Endodermal cell (in vitro differentiated cells): ENCODE results near the gene ABCA13. TPM values are rescaled to one million over a fixed set of nuclear protein-coding genes. Genes with fewer than 3 reads are reported as not detected.

Experiments
- DNase-seq: peaks from one replicate; pipeline ENCODE4 v3.0.0-alpha.2; 2017
- H3K27ac ChIP-seq: 2 replicates; pipeline ENCODE4 v1.5.1; 2013; ENCODE audit warnings: mild to moderate bottlenecking, low read depth, low read length, moderate library complexity
- H3K27me3 ChIP-seq: 2 replicates; pipeline ENCODE4 v1.6.1; 2013; ENCODE audit warnings: mild to moderate bottlenecking, low read length, moderate library complexity; ENCODE audit not compliant: insufficient read depth, control insufficient read depth, poor library complexity, severe bottlenecking
- H3K36me3 ChIP-seq: 2 replicates; pipeline ENCODE4 v1.7.0; 2013; ENCODE audit warnings: mild to moderate bottlenecking, low read length, moderate library complexity; ENCODE audit not compliant: control insufficient read depth, insufficient read depth
- H3K4me1 ChIP-seq: one replicate; pipeline ENCODE4 v1.7.0; 2013; ENCODE audit warnings: low read length; ENCODE audit not compliant: control insufficient read depth, insufficient read depth
- H3K4me3 ChIP-seq: 2 replicates; pipeline ENCODE4 v1.5.1; 2013; ENCODE audit warnings: mild to moderate bottlenecking, low read length, moderate library complexity
- H3K9ac ChIP-seq: 2 replicates; pipeline ENCODE4 v1.6.1; 2013; ENCODE audit warnings: mild to moderate bottlenecking, low read length, moderate library complexity; ENCODE audit not compliant: poor library complexity, severe bottlenecking; ENCODE audit errors: extremely low read depth
- H3K9me3 ChIP-seq: 2 replicates; pipeline ENCODE4 v1.6.1; 2013; ENCODE audit warnings: mild to moderate bottlenecking, low read length, moderate library complexity; ENCODE audit not compliant: control insufficient read depth
- H3K27ac Mint-ChIP-seq: 2 replicates; pipeline ENCODE4 v1.8.0; 2020; ENCODE audit warnings: mixed read lengths
- H3K27me3 Mint-ChIP-seq: 2 replicates; pipeline ENCODE4 v1.8.0; 2021; ENCODE audit warnings: mild to moderate bottlenecking, mixed read lengths; ENCODE audit not compliant: insufficient read depth
- H3K36me3 Mint-ChIP-seq: 2 replicates; pipeline ENCODE4 v1.8.0; 2020; ENCODE audit warnings: low read depth, mixed read lengths
- H3K4me1 Mint-ChIP-seq: 2 replicates; pipeline ENCODE4 v1.8.0; 2020; ENCODE audit warnings: mixed read lengths
- H3K4me3 Mint-ChIP-seq: 2 replicates; pipeline ENCODE4 v1.8.0; 2020; ENCODE audit warnings: mild to moderate bottlenecking, moderate library complexity, mixed read lengths
- H3K9me3 Mint-ChIP-seq: 2 replicates; pipeline ENCODE4 v1.8.0; 2020; ENCODE audit warnings: mild to moderate bottlenecking, mixed read lengths
- WGBS, 2 experiments: methylation state at CpG; one replicate each; pipeline versions ENCODE4 v1.1.5 to v1.1.7; 2013; ENCODE audit warnings: missing lambda C conversion rate in 2 of 2, mixed read lengths in 1 of 2; ENCODE audit not compliant: insufficient coverage in 1 of 2, insufficient read length in 1 of 2; 5-methylcytosine and 5-hydroxymethylcytosine counted together
- total RNA-seq, 2 donors: library from RNA; stranded (reverse); fragmentation: NEBNext Ultra II Directional in 1 of 2; extraction: Animal tissue kit (Norgen Biotek cat#: 25700) in 1 of 2; gene quantifications; 2 replicates in 1 of 2; 3 replicates in 1 of 2; pipeline ENCODE4 v1.2.1, GENCODE V29; 2021
- TF ChIP-seq, protein P1 (sequence below): fragments of 200-600 bp; sonication (generic); conservative IDR thresholded peaks from 2 replicates; pipeline ENCODE4 v1.5.0; 2021; ENCODE audit warnings: antibody characterized with exemption, mild to moderate bottlenecking

ABCA13 gene
- total RNA-seq, 2 donors from 2014 or later = 0.04 to 0.11 TPM

DNA sequence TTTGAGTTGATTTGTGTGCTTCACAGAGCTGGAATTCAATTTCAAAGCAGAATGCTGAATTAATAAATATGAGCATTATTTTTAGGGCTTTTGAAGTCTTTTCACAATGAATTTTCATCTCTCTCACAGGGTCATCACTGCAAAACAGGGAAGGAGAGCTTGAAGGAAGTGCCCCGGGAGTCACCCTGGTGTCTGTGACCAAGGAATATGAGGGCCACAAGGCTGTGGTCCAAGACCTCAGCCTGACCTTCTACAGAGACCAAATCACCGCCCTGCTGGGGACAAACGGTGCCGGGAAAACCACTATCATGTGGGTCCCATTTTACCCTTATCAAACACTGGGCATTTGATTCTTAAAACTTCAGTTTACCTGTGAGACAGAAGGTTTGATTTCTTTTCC lies 217.7 kb downstream of the ABCA13 start:
- Histone ChIP-seq H3K9ac (no peak overlapping the region), H3K36me3 (no peaks in the 10 kb centered on the region), H3K27me3 (no peaks in the 10 kb centered on the region), H3K27ac (no peak overlapping the region), H3K9me3 (no peaks in the 10 kb centered on the region), H3K4me1 (no peaks in the 10 kb centered on the region), H3K4me3 (no peak overlapping the region)
- H3K36me3 Mint-ChIP-seq = no peaks in the 10 kb centered on the region
- no peak for DNase-seq
- no peak overlapping the region for H3K4me3 Mint-ChIP-seq
- no peaks in the 10 kb centered on the region for H3K27me3 Mint-ChIP-seq
- TF ChIP-seq, protein P1, sequence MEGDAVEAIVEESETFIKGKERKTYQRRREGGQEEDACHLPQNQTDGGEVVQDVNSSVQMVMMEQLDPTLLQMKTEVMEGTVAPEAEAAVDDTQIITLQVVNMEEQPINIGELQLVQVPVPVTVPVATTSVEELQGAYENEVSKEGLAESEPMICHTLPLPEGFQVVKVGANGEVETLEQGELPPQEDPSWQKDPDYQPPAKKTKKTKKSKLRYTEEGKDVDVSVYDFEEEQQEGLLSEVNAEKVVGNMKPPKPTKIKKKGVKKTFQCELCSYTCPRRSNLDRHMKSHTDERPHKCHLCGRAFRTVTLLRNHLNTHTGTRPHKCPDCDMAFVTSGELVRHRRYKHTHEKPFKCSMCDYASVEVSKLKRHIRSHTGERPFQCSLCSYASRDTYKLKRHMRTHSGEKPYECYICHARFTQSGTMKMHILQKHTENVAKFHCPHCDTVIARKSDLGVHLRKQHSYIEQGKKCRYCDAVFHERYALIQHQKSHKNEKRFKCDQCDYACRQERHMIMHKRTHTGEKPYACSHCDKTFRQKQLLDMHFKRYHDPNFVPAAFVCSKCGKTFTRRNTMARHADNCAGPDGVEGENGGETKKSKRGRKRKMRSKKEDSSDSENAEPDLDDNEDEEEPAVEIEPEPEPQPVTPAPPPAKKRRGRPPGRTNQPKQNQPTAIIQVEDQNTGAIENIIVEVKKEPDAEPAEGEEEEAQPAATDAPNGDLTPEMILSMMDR = no peak
- WGBS, 2 experiments = 91 to 100% methylated on average over 2 to 4 of the region's 4 CpGs
- no peaks in the 10 kb centered on the region for H3K9me3 Mint-ChIP-seq
- no peaks in the 10 kb centered on the region for H3K4me1 Mint-ChIP-seq
- no peak overlapping the region for H3K27ac Mint-ChIP-seq

GRCh38 chr7:48389977-48390376 lies 218.7 kb downstream of the ABCA13 start:
- H3K9me3 Mint-ChIP-seq = no peaks in the 10 kb centered on the region
- no peaks in the 10 kb centered on the region for H3K4me1 Mint-ChIP-seq
- Histone ChIP-seq H3K9ac (no peak overlapping the region), H3K27ac (no peak overlapping the region), H3K9me3 (no peaks in the 10 kb centered on the region), H3K4me1 (no peaks in the 10 kb centered on the region), H3K36me3 (no peaks in the 10 kb centered on the region), H3K27me3 (no peaks in the 10 kb centered on the region), H3K4me3 (no peak overlapping the region)
- H3K27ac Mint-ChIP-seq = no peak overlapping the region
- H3K36me3 Mint-ChIP-seq = no peaks in the 10 kb centered on the region
- 97% methylated on average over 2 of the region's 2 CpGs; no CpG with 5 or more reads in 1 of the 2 experiments for WGBS, 2 experiments
- TF ChIP-seq, protein P1 = no peak
- no peak for DNase-seq
- H3K4me3 Mint-ChIP-seq = no peak overlapping the region
- no peaks in the 10 kb centered on the region for H3K27me3 Mint-ChIP-seq

- H3K9me3 ChIP-seq = no peaks in the 10 kb centered on the region
- H3K27ac Mint-ChIP-seq = no peak overlapping the region
- WGBS, 2 experiments = 91 to 100% methylated on average over 2 to 6 of the region's 6 CpGs
Measured at GRCh38 chr7:48390388-48391327, 219.4 kb downstream of the ABCA13 start.

More at GRCh38 chr7:48390388-48391327, 219.4 kb downstream of the ABCA13 start:
- TF ChIP-seq, protein P1 = no peak
- Histone ChIP-seq H3K9ac (no peak overlapping the region), H3K27ac (no peak overlapping the region), H3K36me3 (no peaks in the 10 kb centered on the region), H3K27me3 (no peaks in the 10 kb centered on the region), H3K4me1 (no peaks in the 10 kb centered on the region), H3K4me3 (no peak overlapping the region)
- Mint-ChIP-seq H3K27me3 (no peaks in the 10 kb centered on the region), H3K9me3 (no peaks in the 10 kb centered on the region), H3K4me1 (no peaks in the 10 kb centered on the region), H3K36me3 (no peaks in the 10 kb centered on the region), H3K4me3 (no peak overlapping the region)
- DNase-seq = no peak
